ENCODE data around the gene RGMB.

Gene RGMB

GRCh38 chr5:98770209-98770910, 3.1 kb upstream of the RGMB start (continued):
- TF ChIP-seq TSHZ1 (tag by site-specific recombination; IDR thresholded peaks at IDR 0.05; ENCODE audit: borderline replicate concordance) (peak; percentile 52; the same call in 1 of the 2 replicates), KLF1 (tag by site-specific recombination; IDR thresholded peaks at IDR 0.05) (no peak), WT1 (tag by site-specific recombination; IDR thresholded peaks at IDR 0.05) (peak; percentile 21; the same call in 1 of the 2 replicates), ZNF677 (tag by site-specific recombination; IDR thresholded peaks at IDR 0.05) (no peak), OVOL3 (tag by site-specific recombination; IDR thresholded peaks at IDR 0.05) (no peak), ZBTB10 (tag by site-specific recombination; IDR thresholded peaks at IDR 0.05) (peak; percentile 94), ZNF26 (tag by site-specific recombination; IDR thresholded peaks at IDR 0.05) (no peak), ZNF692 (tag by site-specific recombination; IDR thresholded peaks at IDR 0.05) (peak; percentile 55; the same call in 1 of the 2 replicates), HOXC10 (CRISPR knock-in tag; IDR thresholded peaks at IDR 0.05) (no peak), HIC1 (tag by site-specific recombination; IDR thresholded peaks at IDR 0.05) (0 out of 2 replicates have a peak, but pooled peaks have one; percentile 13), ZFP41 (tag by site-specific recombination; IDR thresholded peaks at IDR 0.05; ENCODE audit: borderline replicate concordance) (no peak), ZNF184 (tag by site-specific recombination; IDR thresholded peaks at IDR 0.05) (0 out of 2 replicates have a peak, but pooled peaks have one; percentile 8), ZNF146 (tag by site-specific recombination; IDR thresholded peaks at IDR 0.05) (no peak), ZNF335 (tag by site-specific recombination; conservative IDR thresholded peaks at IDR 0.05) (peak; percentile 82), ZNF544 (tag by site-specific recombination; IDR thresholded peaks at IDR 0.05) (no peak), HOXA7 (CRISPR knock-in tag; IDR thresholded peaks at IDR 0.05; ENCODE audit: borderline replicate concordance) (no peak), ZNF354C (tag by site-specific recombination; IDR thresholded peaks at IDR 0.05; ENCODE audit: borderline replicate concordance, low read depth) (no peak), ZNF211 (tag by site-specific recombination; IDR thresholded peaks at IDR 0.05; ENCODE audit: low read depth) (no peak), KLF9 (tag by site-specific recombination; IDR thresholded peaks at IDR 0.05; ENCODE audit: low read depth) (0 out of 2 replicates have a peak, but pooled peaks have one; percentile 12), ZNF18 (tag by site-specific recombination; IDR thresholded peaks at IDR 0.05) (peak; percentile 56; the same call in 1 of the 2 replicates), ZNF280D (tag by site-specific recombination; IDR thresholded peaks at IDR 0.05) (no peak), ZNF529 (tag by site-specific recombination; IDR thresholded peaks at IDR 0.05; ENCODE audit: insufficient replicate concordance) (no peak)

All from HEK293 (cell line).